GM12872 (cell line): ENCODE data around the gene SHROOM2.

Source experiments
- TF ChIP-seq, protein P1 (sequence below): IDR thresholded peaks from 3 replicates; pipeline ENCODE4 v1.5.1; 2011; ENCODE audit warnings: low read depth, mild to moderate bottlenecking, low read length, moderate library complexity; ENCODE audit not compliant: insufficient read depth

The SHROOM2 gene, protein sequence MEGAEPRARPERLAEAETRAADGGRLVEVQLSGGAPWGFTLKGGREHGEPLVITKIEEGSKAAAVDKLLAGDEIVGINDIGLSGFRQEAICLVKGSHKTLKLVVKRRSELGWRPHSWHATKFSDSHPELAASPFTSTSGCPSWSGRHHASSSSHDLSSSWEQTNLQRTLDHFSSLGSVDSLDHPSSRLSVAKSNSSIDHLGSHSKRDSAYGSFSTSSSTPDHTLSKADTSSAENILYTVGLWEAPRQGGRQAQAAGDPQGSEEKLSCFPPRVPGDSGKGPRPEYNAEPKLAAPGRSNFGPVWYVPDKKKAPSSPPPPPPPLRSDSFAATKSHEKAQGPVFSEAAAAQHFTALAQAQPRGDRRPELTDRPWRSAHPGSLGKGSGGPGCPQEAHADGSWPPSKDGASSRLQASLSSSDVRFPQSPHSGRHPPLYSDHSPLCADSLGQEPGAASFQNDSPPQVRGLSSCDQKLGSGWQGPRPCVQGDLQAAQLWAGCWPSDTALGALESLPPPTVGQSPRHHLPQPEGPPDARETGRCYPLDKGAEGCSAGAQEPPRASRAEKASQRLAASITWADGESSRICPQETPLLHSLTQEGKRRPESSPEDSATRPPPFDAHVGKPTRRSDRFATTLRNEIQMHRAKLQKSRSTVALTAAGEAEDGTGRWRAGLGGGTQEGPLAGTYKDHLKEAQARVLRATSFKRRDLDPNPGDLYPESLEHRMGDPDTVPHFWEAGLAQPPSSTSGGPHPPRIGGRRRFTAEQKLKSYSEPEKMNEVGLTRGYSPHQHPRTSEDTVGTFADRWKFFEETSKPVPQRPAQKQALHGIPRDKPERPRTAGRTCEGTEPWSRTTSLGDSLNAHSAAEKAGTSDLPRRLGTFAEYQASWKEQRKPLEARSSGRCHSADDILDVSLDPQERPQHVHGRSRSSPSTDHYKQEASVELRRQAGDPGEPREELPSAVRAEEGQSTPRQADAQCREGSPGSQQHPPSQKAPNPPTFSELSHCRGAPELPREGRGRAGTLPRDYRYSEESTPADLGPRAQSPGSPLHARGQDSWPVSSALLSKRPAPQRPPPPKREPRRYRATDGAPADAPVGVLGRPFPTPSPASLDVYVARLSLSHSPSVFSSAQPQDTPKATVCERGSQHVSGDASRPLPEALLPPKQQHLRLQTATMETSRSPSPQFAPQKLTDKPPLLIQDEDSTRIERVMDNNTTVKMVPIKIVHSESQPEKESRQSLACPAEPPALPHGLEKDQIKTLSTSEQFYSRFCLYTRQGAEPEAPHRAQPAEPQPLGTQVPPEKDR (N-terminal part only)

DNA sequence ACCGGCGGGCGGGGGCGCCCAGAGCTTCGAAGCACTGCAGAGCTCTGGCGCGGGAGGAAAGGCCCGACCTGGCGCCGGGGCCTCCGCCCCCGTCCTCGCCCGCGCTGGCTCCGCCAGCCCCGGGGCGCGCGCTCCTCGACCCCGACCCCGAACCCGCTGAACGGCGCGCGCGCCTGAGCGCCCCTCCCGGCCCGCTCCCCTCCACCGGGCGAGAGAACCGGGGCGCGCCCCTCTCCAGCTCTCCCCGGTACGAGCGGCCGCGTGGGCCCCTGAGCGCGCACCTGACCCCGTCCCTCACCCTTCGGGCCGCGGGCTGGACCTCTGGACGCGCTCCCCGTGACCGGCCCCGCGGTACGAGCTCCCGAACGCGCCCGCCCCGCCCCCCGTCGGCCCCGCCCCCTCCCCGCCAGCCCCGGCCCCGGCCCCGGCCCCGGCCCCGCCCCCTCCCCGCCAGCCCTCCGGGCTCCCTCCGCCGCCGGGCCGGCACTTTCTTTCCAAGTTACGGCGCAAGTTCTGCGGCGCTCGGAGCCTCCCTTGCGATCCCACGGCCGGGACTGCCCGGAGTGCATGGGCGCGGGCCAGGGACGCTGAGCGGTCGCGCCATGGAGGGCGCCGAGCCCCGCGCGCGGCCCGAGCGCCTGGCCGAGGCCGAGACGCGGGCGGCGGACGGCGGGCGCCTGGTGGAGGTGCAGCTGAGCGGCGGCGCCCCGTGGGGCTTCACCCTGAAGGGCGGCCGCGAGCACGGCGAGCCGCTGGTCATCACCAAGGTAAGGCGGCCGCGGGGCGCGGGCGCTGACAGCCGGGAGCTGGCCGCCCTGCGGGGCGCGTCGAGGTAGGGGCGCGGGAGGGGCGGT, at the start of gene SHROOM2:
TSS of gene SHROOM2 (plus strand) at position 486 of the 854 bp plus-strand sequence. CDS start at position 603, 117 bp downstream.
- TF ChIP-seq, protein P1, sequence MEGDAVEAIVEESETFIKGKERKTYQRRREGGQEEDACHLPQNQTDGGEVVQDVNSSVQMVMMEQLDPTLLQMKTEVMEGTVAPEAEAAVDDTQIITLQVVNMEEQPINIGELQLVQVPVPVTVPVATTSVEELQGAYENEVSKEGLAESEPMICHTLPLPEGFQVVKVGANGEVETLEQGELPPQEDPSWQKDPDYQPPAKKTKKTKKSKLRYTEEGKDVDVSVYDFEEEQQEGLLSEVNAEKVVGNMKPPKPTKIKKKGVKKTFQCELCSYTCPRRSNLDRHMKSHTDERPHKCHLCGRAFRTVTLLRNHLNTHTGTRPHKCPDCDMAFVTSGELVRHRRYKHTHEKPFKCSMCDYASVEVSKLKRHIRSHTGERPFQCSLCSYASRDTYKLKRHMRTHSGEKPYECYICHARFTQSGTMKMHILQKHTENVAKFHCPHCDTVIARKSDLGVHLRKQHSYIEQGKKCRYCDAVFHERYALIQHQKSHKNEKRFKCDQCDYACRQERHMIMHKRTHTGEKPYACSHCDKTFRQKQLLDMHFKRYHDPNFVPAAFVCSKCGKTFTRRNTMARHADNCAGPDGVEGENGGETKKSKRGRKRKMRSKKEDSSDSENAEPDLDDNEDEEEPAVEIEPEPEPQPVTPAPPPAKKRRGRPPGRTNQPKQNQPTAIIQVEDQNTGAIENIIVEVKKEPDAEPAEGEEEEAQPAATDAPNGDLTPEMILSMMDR, result no peak

DNA sequence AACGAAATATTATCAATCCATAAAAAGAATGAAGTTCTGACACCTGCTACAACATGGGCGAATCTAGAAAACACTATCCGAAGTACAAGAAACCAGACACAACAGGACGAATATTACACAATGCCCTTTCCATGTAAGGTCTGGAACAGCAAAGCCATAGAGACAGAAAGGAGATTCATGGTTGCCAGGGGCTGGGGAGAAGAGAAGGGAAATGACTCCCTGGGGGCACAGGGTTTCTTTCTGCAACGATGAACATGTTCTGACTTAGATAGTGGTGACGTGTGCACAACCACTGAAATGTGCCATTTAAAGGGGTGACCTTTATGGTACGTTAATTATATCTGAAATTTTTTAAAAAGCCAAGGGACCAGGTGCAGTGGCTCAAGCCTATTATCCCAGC, 48.9 kb upstream of the SHROOM2 start:
- TF ChIP-seq, protein P1, result no peak

DNA sequence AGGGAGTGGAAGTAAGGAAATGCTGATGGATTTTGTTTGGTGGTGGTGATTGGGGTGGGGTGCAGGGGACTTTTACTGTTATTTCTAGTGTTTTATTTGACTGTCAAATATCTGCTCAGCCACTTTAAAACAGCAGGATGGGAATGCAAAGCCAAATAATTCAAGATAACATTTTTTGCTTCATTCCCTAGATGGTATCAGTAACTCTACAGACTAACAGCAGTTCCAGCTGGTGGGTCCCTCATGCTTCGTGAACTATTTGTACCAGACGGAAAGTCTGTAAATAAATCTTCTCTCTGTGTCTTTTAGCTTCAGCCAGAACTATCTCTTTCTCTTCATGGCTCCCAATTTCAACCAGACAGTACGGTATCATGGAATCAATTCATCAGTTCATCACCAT, 48.1 kb upstream of the SHROOM2 start:
- TF ChIP-seq, protein P1, result no peak

DNA sequence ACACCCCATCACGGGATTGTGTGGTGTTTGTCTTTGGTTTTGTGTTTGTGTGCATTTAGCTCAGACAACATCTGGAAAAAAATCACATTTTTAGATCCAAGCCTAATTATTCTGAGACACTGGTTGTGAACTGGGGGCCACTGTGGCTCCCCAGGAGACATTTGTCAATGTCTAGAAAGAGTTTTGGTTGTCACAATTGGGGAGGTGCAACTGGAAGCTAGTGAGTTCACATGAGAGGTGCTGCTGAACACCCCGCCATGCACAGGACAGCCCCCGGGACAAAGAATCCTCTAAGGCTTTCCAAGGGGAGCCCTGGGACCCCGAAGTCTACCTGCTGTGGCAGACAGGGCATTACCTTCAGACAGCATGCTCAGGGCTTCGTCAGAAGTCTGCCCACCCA, 47.1 kb upstream of the SHROOM2 start:
- TF ChIP-seq, protein P1, result no peak

DNA sequence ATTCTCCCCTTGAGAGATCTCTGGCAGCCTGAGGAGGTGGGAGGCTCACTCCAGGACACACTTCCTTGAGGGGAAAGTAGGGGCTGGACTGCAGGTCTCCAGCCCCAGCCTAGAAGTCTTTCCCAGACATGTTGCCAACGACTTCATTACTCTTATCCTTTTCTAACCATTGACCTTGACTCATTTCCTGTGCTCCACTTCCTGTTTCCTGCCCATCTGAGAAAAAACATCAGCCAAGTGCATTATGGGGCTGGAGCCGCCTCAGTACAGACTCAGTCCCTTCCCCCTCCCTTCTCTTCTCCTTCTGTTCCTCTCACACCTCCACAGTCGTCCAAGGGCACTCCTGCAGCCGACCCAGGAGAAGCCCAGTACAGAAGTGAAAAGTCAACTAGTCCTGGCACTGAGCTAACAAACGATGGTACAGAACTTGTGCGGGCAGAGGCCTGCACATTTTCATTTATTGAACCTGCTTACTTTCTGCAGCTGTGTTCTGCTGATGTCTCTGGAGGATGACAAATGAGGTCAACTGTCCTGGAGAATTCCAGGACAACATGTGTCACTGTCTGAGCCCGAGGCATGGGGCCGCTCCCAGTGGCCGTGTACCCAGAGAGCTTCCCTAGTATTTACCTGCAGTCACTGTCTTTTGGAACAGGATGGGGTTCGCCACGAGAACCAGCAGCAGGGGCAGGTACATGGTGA, 40.7 kb upstream of the SHROOM2 start:
- TF ChIP-seq, protein P1, result no peak

DNA sequence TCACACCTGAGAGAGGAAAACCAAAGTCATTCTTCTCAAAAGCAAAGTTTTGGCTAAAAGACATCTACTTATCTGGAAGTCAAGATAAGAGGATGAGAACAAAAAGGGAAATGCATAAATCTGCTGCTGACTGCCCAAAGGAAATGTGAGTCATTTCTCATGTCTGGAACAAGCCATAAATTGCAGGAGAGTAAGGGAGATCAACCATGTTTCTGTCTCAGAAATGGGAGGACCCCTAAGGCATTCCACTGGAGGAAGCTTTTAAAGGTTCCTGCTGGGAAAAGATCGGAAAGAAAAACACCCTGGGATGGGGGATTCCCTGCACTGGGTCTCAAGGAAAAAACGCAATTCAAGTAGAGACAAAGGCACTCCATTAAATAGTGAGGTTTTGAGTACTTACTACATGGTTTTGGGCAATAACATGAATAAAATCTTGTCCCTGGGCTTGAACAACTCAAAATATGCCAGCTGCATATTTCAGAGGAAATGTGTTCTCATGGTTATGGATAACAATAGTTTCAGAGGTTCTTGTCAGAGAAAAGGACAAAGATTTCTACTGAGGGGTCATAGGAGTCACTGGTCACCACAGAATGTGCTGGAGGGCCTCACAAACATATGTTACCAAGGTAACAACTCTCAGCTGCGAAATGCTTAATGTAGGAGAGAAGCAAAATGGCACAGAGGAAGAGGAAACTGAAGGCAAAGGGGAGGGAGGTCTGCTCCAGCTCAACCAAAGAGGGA, 39.9 kb upstream of the SHROOM2 start:
- TF ChIP-seq, protein P1, result no peak
